ENCODE results near the gene ADD2.

DNA sequence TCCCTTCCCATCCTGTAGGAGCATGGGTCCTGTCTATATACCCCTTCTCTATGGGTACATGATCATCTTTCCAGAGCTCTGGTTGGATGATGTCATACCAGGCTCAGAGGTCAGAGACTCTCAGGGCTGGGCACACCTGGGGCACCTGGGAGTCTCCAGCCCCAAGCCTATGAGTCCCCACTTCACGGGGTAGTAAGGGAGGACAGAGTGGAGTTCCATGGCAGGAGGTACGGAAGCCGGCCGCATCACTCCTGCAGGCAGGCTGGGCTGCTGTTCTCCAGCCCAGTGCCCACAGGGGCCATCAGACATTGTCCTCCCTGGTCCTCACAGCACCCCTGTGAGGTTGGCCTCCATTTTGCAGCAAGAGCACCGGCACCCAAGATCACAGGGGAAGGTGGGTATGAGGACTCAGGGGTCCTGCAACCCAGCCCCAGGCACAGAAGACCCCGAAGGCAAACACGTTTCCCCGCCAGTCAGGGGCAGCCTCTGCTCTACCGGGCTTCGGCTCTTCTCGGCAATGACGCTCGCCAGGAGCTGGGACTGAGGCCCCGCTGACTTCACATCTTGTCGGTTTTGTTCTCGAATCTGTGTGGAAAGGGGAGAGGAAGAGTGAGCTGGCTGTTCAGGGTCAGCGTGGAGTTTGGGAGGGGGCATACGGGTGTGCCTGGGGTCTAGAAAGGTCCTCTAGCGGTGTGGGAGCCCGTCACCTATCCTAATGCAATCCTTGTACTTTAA lies 91.5 kb downstream of the ADD2 start:
- TF ChIP-seq EZH2phosphoT487 (IDR thresholded peaks at IDR 0.05; ENCODE audit: borderline replicate concordance, low read length) = no peak
- TF ChIP-seq, protein P1, sequence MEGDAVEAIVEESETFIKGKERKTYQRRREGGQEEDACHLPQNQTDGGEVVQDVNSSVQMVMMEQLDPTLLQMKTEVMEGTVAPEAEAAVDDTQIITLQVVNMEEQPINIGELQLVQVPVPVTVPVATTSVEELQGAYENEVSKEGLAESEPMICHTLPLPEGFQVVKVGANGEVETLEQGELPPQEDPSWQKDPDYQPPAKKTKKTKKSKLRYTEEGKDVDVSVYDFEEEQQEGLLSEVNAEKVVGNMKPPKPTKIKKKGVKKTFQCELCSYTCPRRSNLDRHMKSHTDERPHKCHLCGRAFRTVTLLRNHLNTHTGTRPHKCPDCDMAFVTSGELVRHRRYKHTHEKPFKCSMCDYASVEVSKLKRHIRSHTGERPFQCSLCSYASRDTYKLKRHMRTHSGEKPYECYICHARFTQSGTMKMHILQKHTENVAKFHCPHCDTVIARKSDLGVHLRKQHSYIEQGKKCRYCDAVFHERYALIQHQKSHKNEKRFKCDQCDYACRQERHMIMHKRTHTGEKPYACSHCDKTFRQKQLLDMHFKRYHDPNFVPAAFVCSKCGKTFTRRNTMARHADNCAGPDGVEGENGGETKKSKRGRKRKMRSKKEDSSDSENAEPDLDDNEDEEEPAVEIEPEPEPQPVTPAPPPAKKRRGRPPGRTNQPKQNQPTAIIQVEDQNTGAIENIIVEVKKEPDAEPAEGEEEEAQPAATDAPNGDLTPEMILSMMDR (IDR thresholded peaks at IDR 0.05; ENCODE audit: low read depth, low read length, poor library complexity, severe bottlenecking) = no peak

Measured in DOHH2 (cell line).